H9 (cell line): Measurements from ENCODE around the gene PGM1. TPM values are rescaled to one million over a fixed set of nuclear protein-coding genes. Genes with fewer than 3 reads are reported as not detected.

Source experiments
- DNase-seq: peaks from one replicate; pipeline ENCODE4 v3.0.0-alpha.2; 2017
- H2AFZ ChIP-seq: one replicate; pipeline ENCODE4 v1.6.1; 2013; ENCODE audit warnings: mild to moderate bottlenecking, low read length, control low read depth, moderate library complexity
- H2AK5ac ChIP-seq: 2 replicates; pipeline ENCODE4 v1.6.1; 2013; ENCODE audit warnings: low read length, control low read depth, mixed read lengths; ENCODE audit not compliant: insufficient read length
- H2BK120ac ChIP-seq: one replicate; pipeline ENCODE4 v1.6.1; 2013; ENCODE audit warnings: low read depth, mild to moderate bottlenecking, low read length, control low read depth, inconsistent platforms; ENCODE audit not compliant: poor library complexity, severe bottlenecking
- H2BK12ac ChIP-seq: 2 replicates; pipeline ENCODE4 v1.6.1; 2013; ENCODE audit warnings: low read length, control low read depth, mixed read lengths, low read depth; ENCODE audit not compliant: insufficient read length
- H2BK15ac ChIP-seq: 2 replicates; pipeline ENCODE4 v1.6.1; 2013; ENCODE audit warnings: low read depth, low read length, control low read depth
- H2BK20ac ChIP-seq: one replicate; pipeline ENCODE4 v1.6.1; 2013; ENCODE audit warnings: low read depth, mild to moderate bottlenecking, low read length, control low read depth, inconsistent platforms; ENCODE audit not compliant: poor library complexity, severe bottlenecking
- H2BK5ac ChIP-seq: 2 replicates; pipeline ENCODE4 v1.6.1; 2013; ENCODE audit warnings: low read length, control low read depth, mixed read lengths; ENCODE audit not compliant: insufficient read length
- H3K14ac ChIP-seq: 2 replicates; pipeline ENCODE4 v1.6.1; 2013; ENCODE audit warnings: low read length, control low read depth; ENCODE audit not compliant: insufficient read depth
- H3K18ac ChIP-seq: 2 replicates; pipeline ENCODE4 v1.6.1; 2013; ENCODE audit warnings: low read depth, mild to moderate bottlenecking, mixed read lengths, low read length, control low read depth; ENCODE audit not compliant: insufficient read length
- H3K23ac ChIP-seq: 2 replicates; pipeline ENCODE4 v1.6.1; 2013; ENCODE audit warnings: low read length, control low read depth, mixed read lengths, low read depth; ENCODE audit not compliant: insufficient read length
- H3K23me2 ChIP-seq: 2 replicates; pipeline ENCODE4 v1.6.1; 2013; ENCODE audit warnings: low read depth, mild to moderate bottlenecking, mixed read lengths, low read length, control low read depth; ENCODE audit not compliant: insufficient read length, poor library complexity, severe bottlenecking
- H3K27ac ChIP-seq: 2 replicates; pipeline ENCODE4 v1.5.1; 2013; ENCODE audit warnings: low read length, control low read depth, mixed read lengths, low read depth; ENCODE audit not compliant: insufficient read length
- H3K27me3 ChIP-seq: 2 replicates; pipeline ENCODE4 v1.6.1; 2013; ENCODE audit warnings: low read length, control low read depth, inconsistent platforms; ENCODE audit not compliant: insufficient read depth
- H3K4ac ChIP-seq: 2 replicates; pipeline ENCODE4 v1.6.1; 2013; ENCODE audit warnings: low read depth, mild to moderate bottlenecking, control low read depth, inconsistent platforms, low read length, moderate library complexity
- H3K4me1 ChIP-seq: 2 replicates; pipeline ENCODE4 v1.6.1; 2013; ENCODE audit warnings: low read length, control low read depth, inconsistent platforms; ENCODE audit not compliant: insufficient read depth
- H3K4me2 ChIP-seq: 2 replicates; pipeline ENCODE4 v1.6.1; 2013; ENCODE audit warnings: low read length, control low read depth, mixed read lengths; ENCODE audit not compliant: insufficient read length, insufficient read depth
- H3K56ac ChIP-seq: 2 replicates; pipeline ENCODE4 v1.6.1; 2013; ENCODE audit warnings: low read depth, mild to moderate bottlenecking, mixed read lengths, low read length, control low read depth; ENCODE audit not compliant: insufficient read length
- H3K79me1 ChIP-seq: 2 replicates; pipeline ENCODE4 v1.6.1; 2013; ENCODE audit warnings: low read depth, mild to moderate bottlenecking, moderate library complexity, low read length, control low read depth, inconsistent platforms; ENCODE audit not compliant: insufficient read depth, poor library complexity, severe bottlenecking
- H3K79me2 ChIP-seq: 2 replicates; pipeline ENCODE4 v1.6.1; 2013; ENCODE audit warnings: low read length, control low read depth, inconsistent platforms; ENCODE audit not compliant: insufficient read depth
- H3K9ac ChIP-seq: 2 replicates; pipeline ENCODE4 v1.6.1; 2013; ENCODE audit warnings: low read length, control low read depth, mixed read lengths; ENCODE audit not compliant: insufficient read length; ENCODE audit errors: extremely low read depth
- H3K9me3 ChIP-seq: one replicate; pipeline ENCODE4 v1.6.1; 2013; ENCODE audit warnings: low read depth, low read length, inconsistent platforms; ENCODE audit not compliant: control insufficient read depth
- H3T11ph ChIP-seq: one replicate; pipeline ENCODE4 v1.6.1; 2013; ENCODE audit warnings: mild to moderate bottlenecking, low read length, control low read depth, inconsistent platforms
- H4K20me1 ChIP-seq: one replicate; pipeline ENCODE4 v1.6.1; 2013; ENCODE audit not compliant: control insufficient read depth, insufficient read length, insufficient read depth
- H4K5ac ChIP-seq: 2 replicates; pipeline ENCODE4 v1.6.1; 2013; ENCODE audit warnings: low read depth, mild to moderate bottlenecking, mixed read lengths, low read length, control low read depth; ENCODE audit not compliant: insufficient read length
- H4K8ac ChIP-seq: replicated peaks from 2 replicates; pipeline ENCODE4 v1.6.1; 2013; ENCODE audit warnings: low read length, control low read depth, mixed read lengths, low read depth; ENCODE audit not compliant: insufficient read length
- H4K91ac ChIP-seq: 2 replicates; pipeline ENCODE4 v1.6.1; 2013; ENCODE audit warnings: low read depth, mild to moderate bottlenecking, moderate library complexity, mixed read lengths, low read length, control low read depth; ENCODE audit not compliant: insufficient read length
- H3K27ac Mint-ChIP-seq, 3 experiments: 2 replicates in 2 of 3; 3 replicates in 1 of 3; pipeline ENCODE4 v1.8.0; 2020 to 2021; ENCODE audit warnings: mixed read lengths in 3 of 3, mild to moderate bottlenecking in 1 of 3, moderate library complexity in 1 of 3
- H3K27me3 Mint-ChIP-seq: 2 replicates; pipeline ENCODE4 v1.8.0; 2021; ENCODE audit warnings: low read depth, mild to moderate bottlenecking, moderate library complexity, mixed read lengths
- H3K36me3 Mint-ChIP-seq, 3 experiments: 2 replicates in 2 of 3; 3 replicates in 1 of 3; pipeline ENCODE4 v1.8.0; 2020 to 2021; ENCODE audit warnings: low read depth in 3 of 3, mixed read lengths in 3 of 3; ENCODE audit not compliant: insufficient read depth in 1 of 3
- H3K4me1 Mint-ChIP-seq, 2 experiments: 2 replicates each; pipeline ENCODE4 v1.8.0; 2020; ENCODE audit warnings: mixed read lengths in 2 of 2
- H3K4me3 Mint-ChIP-seq, 2 experiments: 2 replicates in 1 of 2; 3 replicates in 1 of 2; pipeline ENCODE4 v1.8.0; 2020 to 2021; ENCODE audit warnings: mild to moderate bottlenecking in 2 of 2, mixed read lengths in 2 of 2, moderate library complexity in 1 of 2
- H3K9me3 Mint-ChIP-seq, 2 experiments: 2 replicates in 1 of 2; 3 replicates in 1 of 2; pipeline ENCODE4 v1.8.0; 2020; ENCODE audit warnings: mild to moderate bottlenecking in 2 of 2, mixed read lengths in 2 of 2, moderate library complexity in 1 of 2
- WGBS: extraction: QIAGEN DNeasy Blood & Tissue Kit; methylation state at CpG from one replicate; pipeline ENCODE4 v1.1.7; 2013; ENCODE audit warnings: missing lambda C conversion rate, low lambda C conversion rate, mixed read lengths; ENCODE audit not compliant: insufficient read length; ENCODE audit errors: extremely low coverage; 5-methylcytosine and 5-hydroxymethylcytosine counted together
- total RNA-seq: library from RNA; stranded (reverse); gene quantifications from 2 replicates; pipeline ENCODE4 v1.2.1, GENCODE V29; 2021
- TF ChIP-seq, protein P1 (sequence below): fragments of 200-600 bp; sonication (generic); conservative IDR thresholded peaks from 3 replicates; pipeline ENCODE4 v1.8.0; 2021; ENCODE audit warnings: antibody characterized with exemption, mild to moderate bottlenecking

Gene PGM1
- total RNA-seq, 1 experiment from 2014 or later = 56.4 TPM

DNA sequence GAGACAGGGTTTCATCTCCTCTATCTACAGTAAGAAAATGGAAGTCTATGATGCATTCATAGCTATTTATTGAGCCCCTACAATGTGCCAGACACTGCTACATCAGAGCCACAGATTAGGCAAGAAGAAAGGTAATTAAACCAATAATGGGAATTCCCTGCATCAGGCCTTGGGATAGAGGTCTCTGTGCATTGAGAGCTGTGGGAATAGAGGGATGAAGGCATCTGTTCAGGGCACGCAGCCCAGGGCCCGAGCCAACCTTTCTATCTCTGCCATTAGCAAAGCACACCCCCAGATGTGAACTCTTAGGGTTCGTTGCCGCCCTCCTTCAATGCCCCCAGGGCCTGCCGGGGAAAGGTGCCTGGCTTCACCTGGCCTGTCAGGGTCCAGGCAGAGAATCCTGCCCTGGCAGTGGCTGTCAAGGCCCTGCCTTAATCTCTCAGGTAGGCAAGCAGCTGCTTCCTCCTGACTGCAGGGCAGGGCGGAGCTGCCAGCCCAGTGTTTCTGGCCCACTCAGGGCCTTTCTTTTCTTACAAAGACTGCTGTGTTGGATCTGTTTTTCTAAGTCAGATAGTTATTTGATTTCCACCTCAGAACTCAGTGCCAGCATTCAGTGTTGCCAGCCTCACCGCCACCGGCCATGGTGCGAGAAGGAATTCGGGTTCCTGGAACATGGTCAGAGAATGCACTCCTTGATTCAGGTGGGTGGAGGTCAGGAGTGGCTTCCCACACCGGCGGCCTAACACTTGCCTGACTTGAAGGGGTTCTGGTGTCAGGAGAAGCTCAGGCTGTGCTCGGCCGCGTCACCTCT lies 76.1 kb downstream of the PGM1 start:
- Histone ChIP-seq H2BK120ac (no peak overlapping the region), H3K4me2 (no peak overlapping the region), H2AFZ (no peak overlapping the region), H3K23me2 (no peaks in the 10 kb centered on the region), H3K4ac (no peak overlapping the region), H2BK5ac (no peak overlapping the region), H3K14ac (no peak overlapping the region), H3T11ph (no peak overlapping the region), H2AK5ac (no peak overlapping the region), H4K91ac (no peak overlapping the region), H4K8ac (no peak overlapping the region), H3K27ac (no peak overlapping the region), H3K9ac (no peak overlapping the region), H2BK20ac (no peak overlapping the region), H3K4me1 (peaks cover 2% of the 10 kb centered on the region; the same call in 1 of the 2 replicates), H3K79me1 (no peaks in the 10 kb centered on the region), H3K9me3 (no peaks in the 10 kb centered on the region), H2BK15ac (no peak overlapping the region), H3K18ac (no peak overlapping the region), H3K23ac (no peak overlapping the region), H3K79me2 (no peaks in the 10 kb centered on the region), H3K27me3 (no peaks in the 10 kb centered on the region), H4K20me1 (no peaks in the 10 kb centered on the region), H2BK12ac (no peak overlapping the region), H3K56ac (no peak overlapping the region), H4K5ac (no peak overlapping the region)
- Mint-ChIP-seq H3K36me3 (peaks cover 0 to 3% (median 2%) of the 10 kb centered on the region in 3 experiments; a peak in 2 of 7 replicates), H3K27me3 (no peaks in the 10 kb centered on the region; the same call in 1 of the 2 replicates), H3K9me3 (peaks cover 0 to 5% of the 10 kb centered on the region in 2 experiments; a peak in 1 of 5 replicates), H3K4me3 (no peak overlapping the region), H3K27ac (no peak overlapping the region), H3K4me1 (peaks cover 16 to 17% of the 10 kb centered on the region in 2 experiments)
- no peak for DNase-seq
- WGBS = no CpG with 5 or more reads among the region's 15 CpGs
- TF ChIP-seq, protein P1, sequence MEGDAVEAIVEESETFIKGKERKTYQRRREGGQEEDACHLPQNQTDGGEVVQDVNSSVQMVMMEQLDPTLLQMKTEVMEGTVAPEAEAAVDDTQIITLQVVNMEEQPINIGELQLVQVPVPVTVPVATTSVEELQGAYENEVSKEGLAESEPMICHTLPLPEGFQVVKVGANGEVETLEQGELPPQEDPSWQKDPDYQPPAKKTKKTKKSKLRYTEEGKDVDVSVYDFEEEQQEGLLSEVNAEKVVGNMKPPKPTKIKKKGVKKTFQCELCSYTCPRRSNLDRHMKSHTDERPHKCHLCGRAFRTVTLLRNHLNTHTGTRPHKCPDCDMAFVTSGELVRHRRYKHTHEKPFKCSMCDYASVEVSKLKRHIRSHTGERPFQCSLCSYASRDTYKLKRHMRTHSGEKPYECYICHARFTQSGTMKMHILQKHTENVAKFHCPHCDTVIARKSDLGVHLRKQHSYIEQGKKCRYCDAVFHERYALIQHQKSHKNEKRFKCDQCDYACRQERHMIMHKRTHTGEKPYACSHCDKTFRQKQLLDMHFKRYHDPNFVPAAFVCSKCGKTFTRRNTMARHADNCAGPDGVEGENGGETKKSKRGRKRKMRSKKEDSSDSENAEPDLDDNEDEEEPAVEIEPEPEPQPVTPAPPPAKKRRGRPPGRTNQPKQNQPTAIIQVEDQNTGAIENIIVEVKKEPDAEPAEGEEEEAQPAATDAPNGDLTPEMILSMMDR = no peak
